HG02981 (cell line): ENCODE data around the gene ZMIZ1.

Source experiments
- ATAC-seq: cut with Tn5 transposase; IDR thresholded peaks from one replicate; pipeline ENCODE4 v1.9.1; 2021; ENCODE audit warnings: mild to moderate bottlenecking, moderate library complexity; ENCODE audit not compliant: unreplicated experiment

ZMIZ1 gene

GRCh38 chr10:79313911-79314439 is 245.2 kb downstream of the ZMIZ1 start:
- ATAC-seq = no peak

GRCh38 chr10:79314761-79315601 is 246.2 kb downstream of the ZMIZ1 start:
- ATAC-seq = no peak

- no peak for ATAC-seq
Observed at GRCh38 chr10:79315602-79315920, 246.8 kb downstream of the ZMIZ1 start.

DNA sequence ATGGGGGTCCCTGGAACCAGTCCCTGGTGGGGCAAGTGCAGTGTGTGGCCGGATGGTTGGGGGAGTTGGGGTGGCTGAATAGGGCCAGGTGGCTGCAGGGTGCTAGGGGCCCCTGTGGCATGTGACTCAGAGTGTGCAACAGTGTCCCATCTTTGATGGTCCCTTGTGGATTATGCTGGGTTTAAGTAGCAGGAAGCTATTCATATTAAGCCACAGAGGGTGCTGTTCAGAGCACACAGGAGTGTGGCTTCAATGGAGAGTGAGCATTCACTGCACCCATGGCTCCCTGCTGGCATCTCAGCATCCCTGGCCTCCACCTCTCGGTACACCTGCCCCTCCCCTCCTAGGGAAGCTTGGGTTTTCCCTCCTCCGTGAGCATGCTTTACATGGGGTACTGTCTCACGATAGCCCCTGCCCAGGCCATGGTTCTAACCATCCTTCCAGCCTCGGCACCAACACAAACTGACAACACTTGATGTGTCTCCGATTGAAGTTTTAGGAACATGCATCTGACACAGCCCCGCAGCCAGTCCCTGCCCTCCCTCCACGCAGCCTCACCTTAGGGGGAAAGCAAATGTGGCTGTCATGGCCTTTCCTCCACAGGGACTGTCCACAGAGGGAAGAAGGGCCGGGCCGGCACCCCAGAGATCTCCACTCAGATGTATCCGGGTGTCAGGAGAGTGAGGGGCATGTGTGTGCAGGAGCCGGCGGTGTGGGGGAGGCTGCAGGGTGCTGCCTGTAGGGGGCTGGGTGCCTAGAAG is 248.1 kb downstream of the ZMIZ1 start:
- ATAC-seq = peak; percentile 71

DNA sequence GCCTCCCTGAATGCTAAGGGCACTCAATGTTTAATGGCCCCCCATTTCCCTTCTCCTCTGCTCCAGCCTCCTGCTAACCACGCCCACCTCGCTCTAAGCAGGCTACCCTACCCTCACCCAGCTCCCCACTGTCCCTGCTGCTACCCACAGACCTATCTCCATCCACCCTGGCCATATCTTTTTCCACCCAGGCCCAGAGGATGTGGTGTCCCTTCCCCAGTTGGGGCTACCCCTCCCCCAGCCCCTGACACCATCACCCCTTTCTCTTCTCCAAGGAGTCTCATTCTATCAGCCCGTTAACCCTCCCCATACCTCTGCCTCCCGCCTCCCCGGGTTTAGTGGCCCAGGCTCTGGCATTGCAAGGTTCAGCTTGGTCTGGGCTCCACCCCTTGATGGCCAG is 249.6 kb downstream of the ZMIZ1 start:
- ATAC-seq = no peak

DNA sequence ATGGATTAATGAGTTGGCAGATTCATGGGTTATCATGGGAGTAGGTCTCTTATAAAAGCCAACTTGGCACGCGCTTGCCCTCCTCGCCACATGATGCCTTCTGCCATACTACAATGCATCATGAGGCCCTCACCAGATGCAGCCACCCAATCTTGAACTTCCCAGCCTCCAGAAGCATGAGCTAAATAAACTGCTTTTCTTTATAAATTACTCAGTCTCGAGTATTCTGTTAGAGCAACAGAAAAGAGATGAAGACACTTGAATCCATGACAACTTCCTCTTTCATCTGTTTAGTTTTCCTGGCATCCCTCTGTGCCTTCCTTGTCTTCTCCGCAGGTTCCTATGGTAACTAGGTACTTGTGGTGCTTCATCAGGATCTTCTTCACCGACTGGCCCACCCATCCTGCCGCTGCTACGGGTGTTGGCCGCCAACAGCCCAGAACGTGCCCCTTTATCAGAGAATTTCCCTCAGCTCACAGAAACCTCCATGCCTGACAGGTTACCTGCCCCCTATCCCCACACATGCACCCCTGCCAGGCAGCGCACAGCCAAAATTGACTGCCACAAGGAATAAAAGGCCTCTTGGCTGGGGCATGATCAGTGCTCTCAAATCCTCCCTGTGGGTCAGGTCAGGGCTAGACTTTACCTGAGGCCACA is 250.5 kb downstream of the ZMIZ1 start:
- no peak for ATAC-seq

GRCh38 chr10:79320316-79320715 is 251.6 kb downstream of the ZMIZ1 start:
- no peak for ATAC-seq

GRCh38 chr10:79320820-79321493 is 252.2 kb downstream of the ZMIZ1 start:
- no peak for ATAC-seq

- ATAC-seq = no peak
Observed at GRCh38 chr10:79321494-79321882, 252.7 kb downstream of the ZMIZ1 start.

- ATAC-seq = no peak
Observed at GRCh38 chr10:79321951-79322350, 253.2 kb downstream of the ZMIZ1 start.

GRCh38 chr10:79322616-79323543 is 254.1 kb downstream of the ZMIZ1 start:
- peak; percentile 56 for ATAC-seq

- no peak for ATAC-seq
Observed at GRCh38 chr10:79323602-79324001, 254.8 kb downstream of the ZMIZ1 start.

- no peak for ATAC-seq
Observed at GRCh38 chr10:79324032-79324695, 255.4 kb downstream of the ZMIZ1 start.

GRCh38 chr10:79326361-79327089 is 257.8 kb downstream of the ZMIZ1 start:
- ATAC-seq = no peak

DNA sequence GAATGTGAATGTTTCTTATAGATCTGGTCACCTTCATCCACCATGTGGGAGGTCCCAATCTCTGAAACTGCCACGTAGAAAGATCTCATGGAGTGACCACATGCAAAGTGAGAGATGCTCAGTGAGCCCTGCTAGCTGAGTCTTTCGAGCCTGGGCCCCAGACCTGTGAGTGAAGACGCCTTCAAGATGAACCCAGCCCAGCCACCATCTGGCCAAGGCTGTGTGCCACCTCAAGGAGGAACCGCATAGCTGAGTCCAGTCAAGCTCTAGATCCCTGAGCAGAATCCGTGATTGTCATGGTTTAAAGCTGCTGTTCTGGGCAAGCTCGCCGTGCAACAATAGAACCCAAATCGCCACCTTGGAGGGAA is 258.3 kb downstream of the ZMIZ1 start:
- peak; percentile 34 for ATAC-seq

- ATAC-seq = no peak
Observed at GRCh38 chr10:79328147-79328701, 259.5 kb downstream of the ZMIZ1 start.

DNA sequence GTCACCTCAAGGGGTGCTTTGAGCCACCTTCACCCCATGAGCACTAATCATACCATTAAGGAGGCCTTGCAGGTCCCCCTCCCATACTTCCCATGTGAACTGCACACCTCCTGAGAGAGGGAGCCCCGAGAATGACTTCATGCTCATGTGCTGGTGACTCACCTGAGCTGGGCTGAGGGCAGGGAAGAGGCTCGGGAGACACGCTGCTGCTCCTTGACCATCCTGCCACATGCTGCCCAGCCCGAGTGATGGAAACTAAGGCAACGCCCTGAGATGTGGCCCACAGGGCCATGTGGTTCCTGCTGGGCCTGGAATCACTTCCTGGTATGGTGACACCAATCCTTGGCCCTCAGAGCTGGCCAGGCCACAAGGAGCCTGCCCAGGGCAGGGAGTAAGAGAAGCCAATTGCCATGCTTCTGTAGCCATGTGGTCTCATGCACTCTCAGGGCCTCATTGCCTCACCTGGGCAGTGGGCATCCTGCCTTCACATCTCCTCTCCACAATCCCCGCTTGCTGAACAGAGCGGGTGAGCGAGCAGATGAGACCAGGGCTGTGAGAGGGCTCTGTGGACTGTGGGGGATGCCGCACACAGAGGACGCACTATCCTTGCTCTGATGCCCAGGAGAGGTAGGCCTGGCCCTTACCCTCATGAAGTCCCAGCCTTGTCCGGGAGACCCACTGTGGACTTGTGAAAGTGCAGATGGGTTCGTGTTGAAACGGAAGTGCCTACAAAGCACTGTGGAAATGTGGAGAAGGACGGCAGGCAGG is 260.2 kb downstream of the ZMIZ1 start:
- ATAC-seq = no peak

- ATAC-seq = no peak
Observed at GRCh38 chr10:79329529-79329928, 260.8 kb downstream of the ZMIZ1 start.
